HepG2 (cell line): Measurements from ENCODE around the gene CD4. TPM values are rescaled to one million over a fixed set of nuclear protein-coding genes. Genes with fewer than 3 reads are reported as not detected.

ENCODE experiments used
- CBFB ChIP-seq: sonication (generic); formaldehyde crosslinking; IDR thresholded peaks from 2 replicates; pipeline ENCODE4 v1.4.0; 2020; ENCODE audit warnings: missing genetic modification reagents
- HBP1 ChIP-seq: IDR thresholded peaks from 2 replicates; pipeline ENCODE4 v1.6.1; 2016; ENCODE audit warnings: low read depth, control low read depth
- HNF1B ChIP-seq: sonication (generic); formaldehyde crosslinking; IDR thresholded peaks from 2 replicates; pipeline ENCODE4 v1.5.1; 2020; ENCODE audit warnings: mild to moderate bottlenecking, moderate library complexity, missing genetic modification reagents
- KDM3A ChIP-seq: IDR thresholded peaks from 2 replicates; pipeline ENCODE4 v1.6.1; 2018; ENCODE audit warnings: low read depth, missing compliant biosample characterization
- MATR3 ChIP-seq: sonication (generic); formaldehyde crosslinking; IDR thresholded peaks from 2 replicates; pipeline ENCODE4 v1.4.0; 2020; ENCODE audit warnings: missing genetic modification reagents
- NFE2L1 ChIP-seq: sonication (generic); formaldehyde crosslinking; IDR thresholded peaks from 2 replicates; pipeline ENCODE4 v1.4.0; 2020; ENCODE audit warnings: missing genetic modification reagents, mild to moderate bottlenecking, borderline replicate concordance
- NFKBIZ ChIP-seq: IDR thresholded peaks from 2 replicates; pipeline ENCODE4 v1.6.1; 2018; ENCODE audit warnings: missing genetic modification reagents, missing compliant biosample characterization
- RXRA ChIP-seq: sonication (generic); formaldehyde crosslinking; IDR thresholded peaks from 2 replicates; pipeline ENCODE4 v1.5.1; 2020; ENCODE audit warnings: missing genetic modification reagents
- SP5 ChIP-seq: IDR thresholded peaks from 2 replicates; pipeline ENCODE4 v1.6.1; 2016; ENCODE audit warnings: low read depth, borderline replicate concordance
- SRSF9 ChIP-seq: fragments of 200-400 bp; formaldehyde crosslinking; IDR thresholded peaks from 2 replicates; pipeline ENCODE4 v1.6.1; 2018; ENCODE audit warnings: borderline replicate concordance, mild to moderate bottlenecking, low read depth, low read length; ENCODE audit not compliant: insufficient read depth, poor library complexity, severe bottlenecking
- ZBTB40 ChIP-seq, 2 experiments: fragments of 450-650 bp in 1 of 2; sonication (generic) in 1 of 2; formaldehyde crosslinking in 1 of 2; IDR thresholded peaks; 2 replicates each; pipeline versions ENCODE4 v1.6.1 to v1.8.0; 2016 to 2022; ENCODE audit warnings: antibody characterized with exemption in 1 of 2, mild to moderate bottlenecking in 1 of 2, missing genetic modification reagents in 1 of 2
- ZFP41 ChIP-seq: sonication (generic); formaldehyde crosslinking; IDR thresholded peaks from 2 replicates; pipeline ENCODE4 v1.4.0; 2020; ENCODE audit warnings: mild to moderate bottlenecking, missing genetic modification reagents, borderline replicate concordance
- ZNF383 ChIP-seq: sonication (generic); formaldehyde crosslinking; IDR thresholded peaks from 2 replicates; pipeline ENCODE4 v1.4.0; 2020; ENCODE audit warnings: missing genetic modification reagents, mild to moderate bottlenecking, borderline replicate concordance
- ZNF589 ChIP-seq: sonication (generic); formaldehyde crosslinking; conservative IDR thresholded peaks from 2 replicates; pipeline ENCODE4 v1.8.0; 2022; ENCODE audit warnings: mild to moderate bottlenecking, moderate library complexity, missing genetic modification reagents
- ZNF619 ChIP-seq: sonication (generic); formaldehyde crosslinking; IDR thresholded peaks from 2 replicates; pipeline ENCODE4 v1.4.0; 2020; ENCODE audit warnings: mild to moderate bottlenecking, missing genetic modification reagents
- ZNF75D ChIP-seq: sonication (generic); formaldehyde crosslinking; IDR thresholded peaks from 2 replicates; pipeline ENCODE4 v1.8.1; 2023; ENCODE audit warnings: missing genetic modification reagents, mild to moderate bottlenecking, borderline replicate concordance
- ZSCAN22 ChIP-seq: sonication (generic); formaldehyde crosslinking; IDR thresholded peaks from 2 replicates; pipeline ENCODE4 v1.4.0; 2020; ENCODE audit warnings: mild to moderate bottlenecking, missing genetic modification reagents
- polyA plus RNA-seq, 8 experiments: library from polyadenylated mRNA; depleted of rRNA in 3 of 8; stranded (reverse) in 7 of 8; unstranded in 1 of 8; fragments of >200 nt; fragmentation: Illumina TruSeq in 4 of 8; extraction: Trizol in 4 of 8; gene quantifications; 2 replicates each; pipeline versions ENCODE4 v1.2.1 to v1.2.3, GENCODE V29; 2011 to 2016; ENCODE audit warnings: low read depth in 4 of 8, missing spikeins in 1 of 8, mixed read lengths in 1 of 8; ENCODE audit not compliant: insufficient read depth in 1 of 8
- total RNA-seq, 5 experiments: library from RNA; depleted of rRNA; stranded (reverse); fragments of >200 nt; fragmentation: Illumina TruSeq; extraction: Trizol; gene quantifications; 2 replicates each; pipeline ENCODE4 v1.2.3, GENCODE V29; 2016; ENCODE audit warnings: low read depth in 1 of 5

The CD4 gene
- total and polyA plus RNA-seq, 2 of the 13 experiments (the other 11 are each of a cell fraction or from before 2014, with no cell fraction given) = 0.07 to 0.95 TPM

GRCh38 chr12:6851921-6852650 lies 62.8 kb downstream of the CD4 start, which contains the start of gene USP5 (continued):
- TF ChIP-seq ZBTB40 (IDR thresholded peaks at IDR 0.05) (peak; percentile 74), ZBTB40 (CRISPR knock-in tag; IDR thresholded peaks at IDR 0.05) (peak; percentile 89), RXRA (CRISPR knock-in tag) (peak; percentile 39), KDM3A (no peak), ZFP41 (no peak), SP5 (CRISPR knock-in tag) (peak; percentile 28; the same call in 1 of the 2 replicates), HNF1B (CRISPR knock-in tag) (peak; percentile 87), ZNF619 (CRISPR knock-in tag) (peak; percentile 77), MATR3 (CRISPR knock-in tag) (no peak), HBP1 (CRISPR knock-in tag) (0 out of 2 replicates have a peak, but pooled peaks have one; percentile 39), ZNF589 (CRISPR knock-in tag) (peak; percentile 59; the same call in 1 of the 2 replicates), SRSF9 (no peak), NFE2L1 (CRISPR knock-in tag) (peak; percentile 72; the same call in 1 of the 2 replicates), ZNF75D (no peak), NFKBIZ (CRISPR knock-in tag) (peak; percentile 63; the same call in 1 of the 2 replicates), ZNF383 (CRISPR knock-in tag) (peak; percentile 80; the same call in 1 of the 2 replicates), CBFB (CRISPR knock-in tag) (0 out of 2 replicates have a peak, but pooled peaks have one; percentile 75), ZSCAN22 (CRISPR knock-in tag) (no peak)
